ENCODE measurements around the gene JAG2. TPM values are rescaled to one million over a fixed set of nuclear protein-coding genes. Genes with fewer than 3 reads are reported as not detected.

Gene JAG2
- total RNA-seq, 4 donors from 2014 or later, result 20.7 to 29.4 (median 23.3) TPM

- TF ChIP-seq CTCF (IDR thresholded peaks at IDR 0.05), result no peak
- no peak for TF ChIP-seq POLR2A (IDR thresholded peaks at IDR 0.05)
- peaks cover 6 to 98% (median 19%) of the 10 kb centered on the region in 4 donors for H3K27me3 ChIP-seq
- H3K4me3 ChIP-seq, result peak overlapping the region in 2 of 4 donors; percentile 26 to 53
- no peak for DNase-seq
- H3K9me3 ChIP-seq, result no peaks in the 10 kb centered on the region
- intact Hi-C loops (cut with DNase I), result no loop called here
- WGBS, 2 donors, result 28% methylated on average over 5 to 6 of the region's 58 CpGs
- no peaks in the 10 kb centered on the region for H3K36me3 ChIP-seq
- peaks cover 22 to 77% (median 49%) of the 10 kb centered on the region in 3 donors for H3K4me1 ChIP-seq
- peak overlapping the region; percentile 9 to 80 (median 56) for H3K27ac ChIP-seq
Measured at GRCh38 chr14:105196265-105196960, 27.8 kb upstream of the JAG2 start.

GRCh38 chr14:105195522-105196264 lies 27.1 kb upstream of the JAG2 start:
- Histone ChIP-seq H3K9me3 (no peaks in the 10 kb centered on the region), H3K27ac (peak overlapping the region in 3 of 4 donors; percentile 20 to 80 (median 73)), H3K36me3 (no peaks in the 10 kb centered on the region), H3K27me3 (peaks cover 6 to 98% (median 19%) of the 10 kb centered on the region in 4 donors), H3K4me1 (peaks cover 22 to 72% (median 49%) of the 10 kb centered on the region in 3 donors), H3K4me3 (peak overlapping the region in 1 of 4 donors; percentile 53)
- no peak for DNase-seq
- TF ChIP-seq CTCF (IDR thresholded peaks at IDR 0.05) (no peak), POLR2A (IDR thresholded peaks at IDR 0.05) (no peak)
- WGBS, 2 donors, result 44 to 45% methylated on average over 17 to 19 of the region's 25 CpGs
- intact Hi-C loops (cut with DNase I), result no loop called here

- peak overlapping the region in 3 of 4 donors; percentile 20 to 80 (median 73) for H3K27ac ChIP-seq
- H3K4me1 ChIP-seq, result peaks cover 22 to 72% (median 49%) of the 10 kb centered on the region in 3 donors
- intact Hi-C loops (cut with DNase I), result no loop called here
- peaks cover 6 to 98% (median 19%) of the 10 kb centered on the region in 4 donors for H3K27me3 ChIP-seq
- no peak for DNase-seq
- H3K9me3 ChIP-seq, result no peaks in the 10 kb centered on the region
- no peaks in the 10 kb centered on the region for H3K36me3 ChIP-seq
- no peak overlapping the region for H3K4me3 ChIP-seq
- WGBS, 2 donors, result 40% methylated on average over 1 of the region's 10 CpGs; no CpG with 5 or more reads in 1 of the 2 donors
- no peak for TF ChIP-seq POLR2A (IDR thresholded peaks at IDR 0.05)
Measured at GRCh38 chr14:105195051-105195450, 26.5 kb upstream of the JAG2 start.

- Histone ChIP-seq H3K36me3 (no peaks in the 10 kb centered on the region), H3K4me3 (no peak overlapping the region), H3K27ac (peak overlapping the region in 2 of 4 donors; percentile 72 to 73), H3K9me3 (no peaks in the 10 kb centered on the region), H3K4me1 (peaks cover 22 to 66% (median 49%) of the 10 kb centered on the region in 3 donors), H3K27me3 (peaks cover 6 to 98% (median 19%) of the 10 kb centered on the region in 4 donors)
- no peak for TF ChIP-seq CTCF (IDR thresholded peaks at IDR 0.05)
- TF ChIP-seq POLR2A (IDR thresholded peaks at IDR 0.05), result no peak
- intact Hi-C loops (cut with DNase I), result no loop called here
- DNase-seq, result no peak
- WGBS, 2 donors, result 31 to 40% methylated on average over 4 to 16 of the region's 17 CpGs
Measured at GRCh38 chr14:105193916-105194782, 25.6 kb upstream of the JAG2 start.

Measured in esophagus squamous epithelium (tissue), 5 donors.